C4-2B (cell line): Measurements from ENCODE around the gene GNB1.
"Not testable (repeated sequence)": the region's sequence is repeated elsewhere in the genome, so short reads cannot be mapped to it uniquely, and the experiment has no call there.

ENCODE experiments used
- H3K27ac ChIP-seq: fragments of 450-650 bp; 2 replicates; pipeline ENCODE4 v1.5.1; 2017
- ZFX ChIP-seq: fragments of 450-650 bp; IDR thresholded peaks from 2 replicates; pipeline ENCODE4 v1.6.1; 2017
- TF ChIP-seq, protein P1 (sequence below): fragments of 450-650 bp; conservative IDR thresholded peaks from 2 replicates; pipeline ENCODE4 v1.5.1; 2017; ENCODE audit warnings: mild to moderate bottlenecking

The GNB1 gene

DNA sequence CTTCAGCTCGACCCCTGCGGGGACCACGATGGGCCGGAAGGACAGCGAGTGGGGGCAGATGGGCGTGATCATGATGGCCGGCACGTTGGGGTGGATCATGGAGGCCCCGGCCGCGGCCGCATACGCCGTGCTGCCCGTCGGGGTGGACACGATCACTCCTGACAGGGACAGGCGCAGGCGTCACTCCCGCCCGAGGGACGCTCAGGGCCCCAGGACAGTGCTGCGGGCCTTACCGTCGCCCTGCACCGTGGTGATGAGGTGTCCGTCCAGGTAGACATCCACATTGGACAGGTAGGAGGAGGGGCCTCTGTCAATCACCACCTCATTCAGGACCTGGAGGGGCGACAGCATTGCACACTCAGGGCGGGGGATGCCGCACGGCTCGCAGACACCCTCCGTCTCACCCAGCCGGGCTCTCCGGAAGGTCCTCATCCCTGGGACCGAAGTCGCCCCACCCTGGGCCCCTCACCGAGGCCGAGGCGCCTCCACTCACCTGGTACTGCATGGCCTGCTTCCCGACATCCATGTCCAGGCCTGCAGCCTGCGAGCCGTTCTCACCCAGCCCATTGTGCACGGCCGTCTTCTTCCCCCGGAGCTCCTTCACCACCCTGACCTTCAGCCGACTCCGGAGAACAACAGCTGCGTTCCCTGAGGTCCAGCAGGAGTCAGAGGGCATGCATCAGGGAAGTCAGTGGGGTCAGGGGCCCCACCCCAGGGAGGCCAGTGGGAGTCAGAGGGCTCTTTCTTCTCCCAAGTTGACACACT is 136.7 kb downstream of the GNB1 start:
- no peak overlapping the region for H3K27ac ChIP-seq
- TF ChIP-seq, protein P1, sequence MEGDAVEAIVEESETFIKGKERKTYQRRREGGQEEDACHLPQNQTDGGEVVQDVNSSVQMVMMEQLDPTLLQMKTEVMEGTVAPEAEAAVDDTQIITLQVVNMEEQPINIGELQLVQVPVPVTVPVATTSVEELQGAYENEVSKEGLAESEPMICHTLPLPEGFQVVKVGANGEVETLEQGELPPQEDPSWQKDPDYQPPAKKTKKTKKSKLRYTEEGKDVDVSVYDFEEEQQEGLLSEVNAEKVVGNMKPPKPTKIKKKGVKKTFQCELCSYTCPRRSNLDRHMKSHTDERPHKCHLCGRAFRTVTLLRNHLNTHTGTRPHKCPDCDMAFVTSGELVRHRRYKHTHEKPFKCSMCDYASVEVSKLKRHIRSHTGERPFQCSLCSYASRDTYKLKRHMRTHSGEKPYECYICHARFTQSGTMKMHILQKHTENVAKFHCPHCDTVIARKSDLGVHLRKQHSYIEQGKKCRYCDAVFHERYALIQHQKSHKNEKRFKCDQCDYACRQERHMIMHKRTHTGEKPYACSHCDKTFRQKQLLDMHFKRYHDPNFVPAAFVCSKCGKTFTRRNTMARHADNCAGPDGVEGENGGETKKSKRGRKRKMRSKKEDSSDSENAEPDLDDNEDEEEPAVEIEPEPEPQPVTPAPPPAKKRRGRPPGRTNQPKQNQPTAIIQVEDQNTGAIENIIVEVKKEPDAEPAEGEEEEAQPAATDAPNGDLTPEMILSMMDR, result no peak
- no peak for TF ChIP-seq ZFX

DNA sequence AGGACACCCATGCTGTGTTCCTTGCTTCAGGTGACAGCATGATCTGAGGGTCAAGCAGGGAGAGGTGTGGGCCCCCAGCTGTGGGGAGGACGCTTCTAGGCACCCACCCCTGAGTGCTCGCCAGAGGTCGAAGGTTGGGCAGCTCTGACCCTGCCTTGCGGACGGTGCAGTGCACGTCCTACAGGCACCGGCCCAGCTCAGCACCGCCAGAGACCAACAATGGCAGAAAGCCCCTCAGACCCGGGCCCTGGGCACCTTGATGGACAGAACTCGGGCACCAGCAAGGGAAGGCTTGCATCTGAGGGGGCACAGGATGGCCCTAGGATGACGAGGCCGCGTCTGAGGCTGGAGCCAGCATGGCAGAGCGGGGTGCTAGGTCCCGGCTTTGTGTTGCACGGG is 137.3 kb downstream of the GNB1 start:
- H3K27ac ChIP-seq, result no peak overlapping the region
- TF ChIP-seq, protein P1, result no peak
- no peak for TF ChIP-seq ZFX

DNA sequence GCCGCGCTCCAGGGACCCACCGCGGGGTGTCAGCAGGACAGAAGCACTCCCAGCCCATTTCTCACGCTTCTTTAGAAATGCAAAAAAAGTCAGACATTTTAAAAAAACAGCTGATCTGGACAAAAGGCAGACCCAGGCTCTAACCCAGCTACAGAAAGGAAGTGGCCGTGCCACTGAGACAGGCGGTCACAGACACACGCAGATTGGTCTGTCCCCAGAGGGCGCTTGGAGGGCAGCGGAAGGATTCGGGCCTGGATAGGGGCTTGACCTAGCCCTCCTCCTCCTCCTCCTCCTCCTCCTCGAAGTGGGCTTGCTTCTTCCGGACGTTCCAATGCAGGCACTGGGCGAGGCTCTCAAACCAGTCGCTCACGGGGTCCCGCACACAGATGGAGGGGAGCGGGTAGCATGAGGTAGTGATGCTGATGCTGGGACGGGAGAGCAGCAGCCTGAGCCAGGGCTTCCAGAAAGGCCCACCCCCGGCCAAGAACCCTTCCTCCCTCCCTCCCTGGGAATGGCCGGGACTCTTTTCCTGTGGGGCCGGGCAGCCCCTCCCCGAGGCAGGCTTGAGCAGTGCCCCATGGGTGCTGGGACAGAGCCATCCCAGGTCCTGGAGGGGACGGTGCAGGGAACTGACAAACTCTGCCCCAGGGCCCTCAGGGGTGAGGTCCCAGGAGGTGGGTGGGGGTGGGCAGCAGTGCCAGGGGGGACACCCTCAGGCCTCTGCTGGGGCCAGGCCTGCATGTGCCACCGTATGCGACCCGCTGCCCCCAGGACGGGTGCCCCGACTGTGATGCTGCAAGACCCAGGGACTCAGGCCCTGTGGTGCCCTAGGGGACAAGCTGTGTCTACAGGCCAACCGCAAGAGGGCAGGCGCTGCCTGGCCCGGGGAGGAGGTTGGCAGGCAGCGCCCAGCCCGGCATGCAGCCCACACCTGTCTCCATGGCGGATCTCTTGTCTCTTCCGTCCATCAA is 138.0 kb downstream of the GNB1 start:
- no peak overlapping the region for H3K27ac ChIP-seq
- TF ChIP-seq, protein P1, result no peak
- no peak for TF ChIP-seq ZFX

DNA sequence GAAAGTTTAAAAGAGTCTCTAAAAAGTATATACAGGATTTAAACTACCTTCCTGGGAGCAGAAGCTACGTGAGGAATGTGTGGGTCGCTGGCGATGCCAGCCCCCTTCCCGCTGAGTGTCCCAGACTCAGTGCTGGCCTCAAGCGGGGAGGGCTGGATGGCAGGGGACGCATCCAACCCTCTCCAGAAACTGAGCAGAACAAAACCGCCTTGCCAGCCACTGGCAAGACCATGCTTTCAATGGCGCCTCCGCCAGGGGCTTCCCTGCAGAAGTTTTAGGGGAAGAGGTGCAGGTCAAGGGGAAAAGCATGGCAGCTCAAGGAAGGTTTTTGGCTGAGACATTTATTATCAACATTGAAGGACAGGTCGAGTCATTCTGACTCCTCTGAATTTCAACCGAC is 138.7 kb downstream of the GNB1 start:
- H3K27ac ChIP-seq, result no peak overlapping the region
- TF ChIP-seq, protein P1, result no peak
- no peak for TF ChIP-seq ZFX

DNA sequence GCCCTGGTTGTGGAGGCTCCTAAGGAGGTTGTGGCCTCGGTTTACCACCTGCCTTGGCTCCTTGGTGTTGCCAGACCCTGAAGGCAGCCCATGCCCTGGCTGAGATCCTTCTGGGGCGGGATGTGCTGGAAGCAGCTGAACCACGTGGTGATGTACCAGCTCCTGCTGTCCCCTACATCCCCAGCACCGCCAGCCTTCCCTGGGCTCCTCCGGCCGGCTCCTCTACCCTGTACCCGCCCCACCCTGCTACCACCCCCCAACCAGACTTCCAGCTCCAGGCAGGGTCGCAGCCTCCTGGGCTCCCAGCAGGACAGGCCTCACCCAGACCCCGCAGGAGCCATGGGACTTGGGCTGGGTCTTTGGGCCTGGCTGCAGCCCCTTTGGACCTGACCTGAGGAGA is 140.9 kb downstream of the GNB1 start:
- not testable (repeated sequence) for H3K27ac ChIP-seq

DNA sequence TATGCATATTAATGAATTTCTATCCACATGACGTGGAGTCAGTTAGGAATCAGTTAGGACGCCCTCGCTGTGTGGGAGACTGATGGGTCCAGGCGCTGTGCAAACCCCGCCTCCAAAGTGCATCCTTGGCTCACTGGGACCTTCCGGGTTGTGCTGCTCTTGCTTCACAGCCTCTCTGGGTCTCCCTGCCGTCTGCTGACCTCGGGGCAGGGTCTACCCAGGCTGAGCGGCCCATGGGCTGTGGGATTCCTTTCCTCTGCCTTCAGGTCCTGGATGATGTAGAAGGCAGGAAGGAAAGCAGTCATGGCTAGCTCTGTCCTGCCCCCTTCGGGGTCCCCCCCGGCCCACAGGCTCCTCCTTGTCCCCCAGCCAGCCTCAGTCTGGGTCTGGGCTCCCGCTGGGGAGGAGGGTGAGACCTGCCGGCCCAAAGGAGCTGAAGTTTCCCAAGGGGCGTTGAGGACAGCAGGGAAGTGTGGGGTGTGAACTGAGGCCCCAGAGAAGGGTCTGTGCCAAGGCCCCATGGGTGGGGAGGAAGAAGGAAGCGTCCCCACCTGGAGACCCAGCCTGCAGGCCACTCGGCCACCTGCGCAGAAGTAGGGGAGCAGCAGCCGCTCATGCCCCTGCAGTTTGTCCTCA is 142.1 kb downstream of the GNB1 start:
- no peak for TF ChIP-seq ZFX
- TF ChIP-seq, protein P1, result no peak
- no peak overlapping the region for H3K27ac ChIP-seq

DNA sequence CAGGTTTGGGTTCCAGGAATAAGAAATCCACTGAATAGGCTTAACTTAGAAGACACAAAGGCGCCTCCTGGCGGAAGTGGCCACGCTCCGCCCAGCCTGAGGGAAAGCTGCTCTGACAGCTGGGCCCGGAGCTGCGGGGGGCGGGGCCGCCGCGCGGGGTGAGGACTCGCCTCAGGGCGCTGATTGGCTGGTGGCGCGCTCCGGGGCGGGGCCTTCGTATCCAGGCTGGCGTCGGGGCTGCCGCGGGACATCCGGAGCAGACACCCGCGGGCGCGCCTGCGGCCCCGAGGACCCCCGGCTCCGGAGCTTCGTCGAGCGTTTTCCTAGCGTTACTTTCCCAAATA is 144.3 kb downstream of the GNB1 start:
- H3K27ac ChIP-seq, result not testable (repeated sequence)

DNA sequence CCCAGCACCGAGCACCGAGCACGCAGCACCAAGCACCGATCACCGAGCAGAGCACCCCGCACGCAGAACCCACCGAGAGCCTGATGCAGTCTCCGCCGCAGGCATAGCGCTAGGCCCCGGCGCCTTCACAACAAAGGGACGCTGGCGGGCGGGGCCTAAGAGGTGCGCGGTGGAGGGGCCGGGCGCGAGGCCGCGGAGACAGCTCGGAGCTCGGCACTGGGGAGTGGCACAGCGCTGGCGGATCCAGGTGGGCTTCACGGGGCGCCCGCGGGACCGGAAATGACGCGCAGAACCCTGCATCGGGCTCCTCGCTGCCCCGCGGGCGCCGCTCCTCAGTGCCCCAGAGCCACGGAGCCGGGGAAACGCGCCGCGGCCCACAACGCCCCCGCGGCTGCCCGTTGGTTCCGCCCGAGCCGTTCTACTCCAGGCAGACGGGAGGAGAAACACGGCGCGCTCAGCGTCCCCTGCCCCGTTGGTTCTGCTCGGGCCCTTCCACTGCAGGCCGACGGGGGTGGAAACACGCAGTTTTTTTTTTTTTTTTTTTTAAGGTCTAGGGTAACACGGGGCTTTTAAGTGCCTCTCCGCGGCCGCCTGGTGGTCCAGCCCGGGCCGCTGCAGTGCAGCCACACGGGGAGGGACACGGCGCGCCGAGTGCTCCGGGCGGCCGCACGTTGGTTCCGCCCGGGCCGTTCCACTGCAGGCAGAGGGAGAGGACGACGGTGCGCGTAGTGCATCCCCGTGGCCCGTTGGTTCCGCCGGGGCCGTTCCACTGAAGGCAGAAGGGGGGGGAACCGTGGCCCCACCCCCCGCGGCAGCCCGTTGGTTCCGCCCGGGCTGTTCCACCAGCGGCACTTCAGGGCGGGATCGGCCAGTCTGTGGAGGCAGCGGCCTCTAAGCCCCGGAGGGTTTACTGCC is 145.0 kb downstream of the GNB1 start:
- not testable (repeated sequence) for H3K27ac ChIP-seq

DNA sequence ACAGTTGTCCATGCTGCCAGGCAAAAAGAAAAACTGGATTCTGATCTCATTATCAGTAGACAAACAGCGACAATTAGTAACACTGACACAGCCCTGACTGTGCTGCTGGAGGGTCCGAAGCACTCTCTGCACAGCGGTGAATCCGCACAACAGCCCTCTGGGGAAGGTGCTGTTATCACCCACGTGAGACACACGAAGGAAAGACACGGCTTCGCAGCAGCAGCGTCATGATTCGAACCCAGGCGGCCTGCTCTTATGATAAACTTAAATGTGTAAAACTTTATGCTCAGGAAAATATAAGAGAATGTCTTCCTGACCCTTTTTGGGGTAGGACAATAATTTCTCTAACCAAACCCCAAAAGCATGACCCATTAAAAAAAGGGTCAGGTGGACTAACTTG is 148.4 kb downstream of the GNB1 start:
- not testable (repeated sequence) for H3K27ac ChIP-seq

DNA sequence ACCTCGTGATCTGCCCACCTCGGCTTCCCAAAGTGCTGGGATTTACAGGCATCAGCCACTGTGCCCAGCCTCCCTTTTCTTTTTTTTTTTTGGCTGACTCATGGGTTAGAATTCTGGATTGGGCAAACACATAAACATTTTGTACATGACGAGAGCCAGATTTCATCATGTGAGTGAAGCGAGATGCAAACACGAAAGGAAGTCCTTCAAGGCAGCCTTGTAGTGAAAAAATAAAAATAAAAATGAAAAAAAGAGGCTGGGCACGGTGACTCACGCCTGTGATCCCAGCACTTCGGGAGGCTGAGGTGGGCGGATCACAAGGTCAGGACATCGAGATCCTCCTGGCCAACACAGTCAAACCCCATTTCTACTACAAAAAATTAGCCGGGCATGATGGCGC is 149.9 kb downstream of the GNB1 start:
- H3K27ac ChIP-seq, result not testable (repeated sequence)

DNA sequence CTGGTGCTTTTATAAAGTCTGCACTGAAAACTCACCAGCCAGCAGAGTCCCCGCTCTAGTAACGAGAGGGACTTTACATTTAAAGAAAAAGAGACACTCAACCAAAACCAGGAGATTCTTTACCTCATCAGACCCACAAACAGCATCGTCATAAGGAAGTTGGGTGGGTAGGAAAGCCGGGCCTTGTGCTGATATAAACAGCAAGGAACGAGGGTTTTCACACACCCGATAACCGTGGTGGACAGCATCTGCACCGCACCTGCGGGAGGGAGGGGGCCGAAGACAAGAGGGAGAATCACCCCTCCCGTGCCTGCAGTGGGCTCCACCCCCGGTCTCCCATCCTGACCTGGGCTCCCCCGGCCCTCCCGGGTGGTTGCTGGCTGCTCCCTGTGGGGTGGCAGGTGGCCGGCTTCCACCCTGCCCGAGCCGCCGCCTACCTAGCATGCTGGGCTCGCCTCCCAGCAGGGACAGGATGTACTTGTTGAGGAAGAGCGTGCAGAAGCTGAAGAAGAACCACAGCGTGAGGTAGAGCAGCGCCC is 152.0 kb downstream of the GNB1 start:
- not testable (repeated sequence) for H3K27ac ChIP-seq
